Tibial nerve (tissue), 4 donors: ENCODE results near the gene TMEM63A.
A peak's percentile ranks its signal among the peaks of the same experiment; 100 is the strongest.

Experiments
- CTCF ChIP-seq, 5 experiments: fragments of 200-600 bp in 3 of 5; fragments of 450-650 bp in 2 of 5; sonication (generic) in 3 of 5; IDR thresholded peaks; one replicate each; pipeline ENCODE4 v1.5.1; 2016 to 2019; ENCODE audit warnings: antibody characterized with exemption in 5 of 5, mild to moderate bottlenecking in 3 of 5, moderate library complexity in 2 of 5
- EP300 ChIP-seq, 2 donors: sonication (generic); formaldehyde crosslinking; IDR thresholded peaks; one replicate each; pipeline ENCODE4 v1.6.1; 2017; ENCODE audit warnings: antibody characterized with exemption in 2 of 2, mild to moderate bottlenecking in 1 of 2
- POLR2A ChIP-seq, 2 donors: fragments of 450-650 bp; IDR thresholded peaks; one replicate each; pipeline ENCODE4 v1.6.1; 2017; ENCODE audit warnings: antibody characterized with exemption in 2 of 2, mild to moderate bottlenecking in 2 of 2, moderate library complexity in 2 of 2

GRCh38 chr1:225809842-225810578 is 72.2 kb downstream of the TMEM63A start, which contains the start of gene EPHX1:
- TF ChIP-seq CTCF (IDR thresholded peaks at IDR 0.05) (peak; percentile 28 to 65 (median 33)), POLR2A (IDR thresholded peaks at IDR 0.05) (peak; percentile 78 to 90), EP300 (IDR thresholded peaks at IDR 0.05) (peak; percentile 13 to 84)
